Measurements from ENCODE around the gene SRSF2.
"Not testable (repeated sequence)": the region's sequence is repeated elsewhere in the genome, so short reads cannot be mapped to it uniquely, and the experiment has no call there.

- TF ChIP-seq, protein P1, sequence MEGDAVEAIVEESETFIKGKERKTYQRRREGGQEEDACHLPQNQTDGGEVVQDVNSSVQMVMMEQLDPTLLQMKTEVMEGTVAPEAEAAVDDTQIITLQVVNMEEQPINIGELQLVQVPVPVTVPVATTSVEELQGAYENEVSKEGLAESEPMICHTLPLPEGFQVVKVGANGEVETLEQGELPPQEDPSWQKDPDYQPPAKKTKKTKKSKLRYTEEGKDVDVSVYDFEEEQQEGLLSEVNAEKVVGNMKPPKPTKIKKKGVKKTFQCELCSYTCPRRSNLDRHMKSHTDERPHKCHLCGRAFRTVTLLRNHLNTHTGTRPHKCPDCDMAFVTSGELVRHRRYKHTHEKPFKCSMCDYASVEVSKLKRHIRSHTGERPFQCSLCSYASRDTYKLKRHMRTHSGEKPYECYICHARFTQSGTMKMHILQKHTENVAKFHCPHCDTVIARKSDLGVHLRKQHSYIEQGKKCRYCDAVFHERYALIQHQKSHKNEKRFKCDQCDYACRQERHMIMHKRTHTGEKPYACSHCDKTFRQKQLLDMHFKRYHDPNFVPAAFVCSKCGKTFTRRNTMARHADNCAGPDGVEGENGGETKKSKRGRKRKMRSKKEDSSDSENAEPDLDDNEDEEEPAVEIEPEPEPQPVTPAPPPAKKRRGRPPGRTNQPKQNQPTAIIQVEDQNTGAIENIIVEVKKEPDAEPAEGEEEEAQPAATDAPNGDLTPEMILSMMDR (IDR thresholded peaks at IDR 0.05): not testable (repeated sequence)
- not testable (repeated sequence) for TF ChIP-seq EZH2phosphoT487, EZH2 (IDR thresholded peaks at IDR 0.05)
Measured at GRCh38 chr17:76731800-76732733, 5.1 kb downstream of the SRSF2 start.
